GM12874 (cell line): ENCODE measurements around the gene SLC25A39.
A peak's percentile ranks its signal among the peaks of the same experiment; 100 is the strongest.

Experiments
- TF ChIP-seq, protein P1 (sequence below): IDR thresholded peaks from 2 replicates; pipeline ENCODE4 v1.5.1; 2011; ENCODE audit warnings: low read depth, mild to moderate bottlenecking, control low read depth, low read length, moderate library complexity; ENCODE audit not compliant: insufficient read depth

SLC25A39 gene, protein sequence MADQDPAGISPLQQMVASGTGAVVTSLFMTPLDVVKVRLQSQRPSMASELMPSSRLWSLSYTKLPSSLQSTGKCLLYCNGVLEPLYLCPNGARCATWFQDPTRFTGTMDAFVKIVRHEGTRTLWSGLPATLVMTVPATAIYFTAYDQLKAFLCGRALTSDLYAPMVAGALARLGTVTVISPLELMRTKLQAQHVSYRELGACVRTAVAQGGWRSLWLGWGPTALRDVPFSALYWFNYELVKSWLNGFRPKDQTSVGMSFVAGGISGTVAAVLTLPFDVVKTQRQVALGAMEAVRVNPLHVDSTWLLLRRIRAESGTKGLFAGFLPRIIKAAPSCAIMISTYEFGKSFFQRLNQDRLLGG

GRCh38 chr17:44324571-44325275 is at the start of gene SLC25A39:
Gene SLC25A39 (minus strand): TSS chr17:44324823. CDS start chr17:44323562, 1,261 bp downstream.
- TF ChIP-seq, protein P1, sequence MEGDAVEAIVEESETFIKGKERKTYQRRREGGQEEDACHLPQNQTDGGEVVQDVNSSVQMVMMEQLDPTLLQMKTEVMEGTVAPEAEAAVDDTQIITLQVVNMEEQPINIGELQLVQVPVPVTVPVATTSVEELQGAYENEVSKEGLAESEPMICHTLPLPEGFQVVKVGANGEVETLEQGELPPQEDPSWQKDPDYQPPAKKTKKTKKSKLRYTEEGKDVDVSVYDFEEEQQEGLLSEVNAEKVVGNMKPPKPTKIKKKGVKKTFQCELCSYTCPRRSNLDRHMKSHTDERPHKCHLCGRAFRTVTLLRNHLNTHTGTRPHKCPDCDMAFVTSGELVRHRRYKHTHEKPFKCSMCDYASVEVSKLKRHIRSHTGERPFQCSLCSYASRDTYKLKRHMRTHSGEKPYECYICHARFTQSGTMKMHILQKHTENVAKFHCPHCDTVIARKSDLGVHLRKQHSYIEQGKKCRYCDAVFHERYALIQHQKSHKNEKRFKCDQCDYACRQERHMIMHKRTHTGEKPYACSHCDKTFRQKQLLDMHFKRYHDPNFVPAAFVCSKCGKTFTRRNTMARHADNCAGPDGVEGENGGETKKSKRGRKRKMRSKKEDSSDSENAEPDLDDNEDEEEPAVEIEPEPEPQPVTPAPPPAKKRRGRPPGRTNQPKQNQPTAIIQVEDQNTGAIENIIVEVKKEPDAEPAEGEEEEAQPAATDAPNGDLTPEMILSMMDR, result no peak

GRCh38 chr17:44372036-44372435 is 47.4 kb upstream of the SLC25A39 start:
- TF ChIP-seq, protein P1, result no peak

GRCh38 chr17:44367231-44367979 is 42.8 kb upstream of the SLC25A39 start:
- TF ChIP-seq, protein P1, result no peak

DNA sequence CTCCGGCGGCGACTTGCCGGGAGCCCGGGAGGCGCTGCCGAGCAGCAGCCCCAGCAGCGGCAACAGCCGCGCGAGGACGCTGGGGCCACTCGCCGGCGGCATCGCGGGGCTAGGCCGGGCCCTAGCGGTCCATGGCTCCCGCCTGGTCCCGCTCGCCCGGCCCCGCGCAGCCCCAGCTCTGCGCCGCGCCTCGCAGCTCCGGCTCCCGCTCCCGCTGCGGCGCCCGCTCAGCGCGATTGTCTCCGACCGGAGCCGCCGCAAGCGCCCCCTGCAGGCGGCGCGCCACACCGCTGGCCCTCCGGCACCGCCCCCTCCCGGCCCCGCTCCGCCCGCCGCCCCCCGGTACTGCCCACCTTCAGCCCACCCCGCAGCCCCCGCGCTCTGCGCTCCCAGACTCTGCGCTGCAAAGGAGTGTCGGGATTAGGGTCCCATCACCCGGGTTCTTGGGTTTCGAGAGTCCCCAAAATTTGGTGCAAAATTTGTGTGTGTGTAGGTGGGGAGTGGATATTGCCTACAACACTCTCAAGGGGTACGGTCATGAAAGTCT is 39.1 kb upstream of the SLC25A39 start, which contains the start of gene FAM171A2:
FAM171A2 (minus strand) TSS at position 241 of the 547 bp plus-strand sequence; CDS start at position 102, 139 bp downstream.
- TF ChIP-seq, protein P1, result peak; percentile 83

GRCh38 chr17:44362949-44363612 is 38.5 kb upstream of the SLC25A39 start:
- TF ChIP-seq, protein P1, result no peak

- TF ChIP-seq, protein P1, result no peak
Measured at GRCh38 chr17:44362459-44362948, 37.9 kb upstream of the SLC25A39 start.
